Thoracic aorta (tissue), 2 donors: ENCODE data around the gene ADGRL3. TPM values are rescaled to one million over a fixed set of nuclear protein-coding genes. Genes with fewer than 3 reads are reported as not detected.

Experiments
- ATAC-seq: fragments of 150-250 bp; one replicate; pipeline ENCODE4 v1.8.0; 2017; ENCODE audit warnings: low read depth; ENCODE audit not compliant: insufficient number of reproducible peaks, low FRiP score
- DNase-seq: peaks from one replicate; pipeline ENCODE4 v3.0.0-alpha.2; 2020; ENCODE audit warnings: low spot score
- H3K27ac ChIP-seq, 2 donors: fragments of 200-600 bp; sonication (generic); 1 replicate in 1 of 2; 2 replicates in 1 of 2; pipeline ENCODE4 v1.5.1; 2016; ENCODE audit warnings: mild to moderate bottlenecking in 2 of 2, moderate library complexity in 2 of 2
- H3K27me3 ChIP-seq: fragments of 200-600 bp; sonication (generic); replicated peaks from 2 replicates; pipeline ENCODE4 v1.6.0; 2016; ENCODE audit warnings: mild to moderate bottlenecking; ENCODE audit not compliant: insufficient read depth
- H3K36me3 ChIP-seq: fragments of 200-600 bp; sonication (generic); one replicate; pipeline ENCODE4 v1.5.1; 2016
- H3K4me1 ChIP-seq, 2 donors: fragments of 200-600 bp; sonication (generic); 1 replicate in 1 of 2; 2 replicates in 1 of 2; pipeline versions ENCODE4 v1.5.1 to v1.6.0; 2016; ENCODE audit warnings: low read depth in 2 of 2, mild to moderate bottlenecking in 1 of 2; ENCODE audit not compliant: control insufficient read depth in 1 of 2
- H3K4me3 ChIP-seq: fragments of 200-600 bp; sonication (generic); 2 replicates; pipeline ENCODE4 v1.5.1; 2016; ENCODE audit warnings: mild to moderate bottlenecking
- H3K9me3 ChIP-seq: fragments of 200-600 bp; sonication (generic); 2 replicates; pipeline ENCODE4 v1.5.1; 2016
- total RNA-seq, 2 donors: library from RNA; depleted of rRNA; stranded (reverse); fragments of >200 nt; gene quantifications; one replicate each; pipeline versions ENCODE4 v1.1.0 to v1.2.3, GENCODE V29; 2016
- TF ChIP-seq, protein P1 (sequence below): fragments of 200-600 bp; sonication (generic); IDR thresholded peaks from one replicate; pipeline ENCODE4 v1.5.1; 2019; ENCODE audit warnings: antibody characterized with exemption

ADGRL3 gene
- total RNA-seq, 2 donors from 2014 or later: 17.5 to 18.1 TPM

- Histone ChIP-seq H3K4me3 (peak overlapping the region; percentile 48), H3K4me1 (no peaks in the 10 kb centered on the region), H3K36me3 (no peaks in the 10 kb centered on the region), H3K27ac (no peak overlapping the region), H3K27me3 (no peaks in the 10 kb centered on the region), H3K9me3 (no peaks in the 10 kb centered on the region)
- DNase-seq: no peak
- no peak for ATAC-seq
- TF ChIP-seq, protein P1, sequence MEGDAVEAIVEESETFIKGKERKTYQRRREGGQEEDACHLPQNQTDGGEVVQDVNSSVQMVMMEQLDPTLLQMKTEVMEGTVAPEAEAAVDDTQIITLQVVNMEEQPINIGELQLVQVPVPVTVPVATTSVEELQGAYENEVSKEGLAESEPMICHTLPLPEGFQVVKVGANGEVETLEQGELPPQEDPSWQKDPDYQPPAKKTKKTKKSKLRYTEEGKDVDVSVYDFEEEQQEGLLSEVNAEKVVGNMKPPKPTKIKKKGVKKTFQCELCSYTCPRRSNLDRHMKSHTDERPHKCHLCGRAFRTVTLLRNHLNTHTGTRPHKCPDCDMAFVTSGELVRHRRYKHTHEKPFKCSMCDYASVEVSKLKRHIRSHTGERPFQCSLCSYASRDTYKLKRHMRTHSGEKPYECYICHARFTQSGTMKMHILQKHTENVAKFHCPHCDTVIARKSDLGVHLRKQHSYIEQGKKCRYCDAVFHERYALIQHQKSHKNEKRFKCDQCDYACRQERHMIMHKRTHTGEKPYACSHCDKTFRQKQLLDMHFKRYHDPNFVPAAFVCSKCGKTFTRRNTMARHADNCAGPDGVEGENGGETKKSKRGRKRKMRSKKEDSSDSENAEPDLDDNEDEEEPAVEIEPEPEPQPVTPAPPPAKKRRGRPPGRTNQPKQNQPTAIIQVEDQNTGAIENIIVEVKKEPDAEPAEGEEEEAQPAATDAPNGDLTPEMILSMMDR: no peak
Measured at GRCh38 chr4:61532336-61533000, 332.3 kb downstream of the ADGRL3 start.

DNA sequence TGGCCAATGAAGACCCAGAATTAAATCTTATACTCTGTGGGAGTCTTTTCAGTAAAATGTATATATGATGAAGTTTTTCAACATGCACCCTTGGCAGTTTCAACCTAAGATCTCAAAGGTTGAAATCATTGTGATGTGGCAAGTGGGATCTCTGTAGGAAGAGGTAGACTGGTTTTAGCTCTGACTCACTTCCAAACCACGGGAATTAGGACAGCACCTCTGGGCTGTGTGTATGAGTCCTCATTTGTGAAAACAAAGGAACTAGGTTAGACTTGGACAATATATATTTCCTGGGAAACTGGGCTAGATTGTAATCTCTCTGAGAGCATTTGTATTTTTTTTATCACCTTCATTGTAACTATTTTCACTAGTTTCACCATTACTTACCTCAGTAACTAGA lies 333.0 kb downstream of the ADGRL3 start:
- H3K27me3 ChIP-seq: no peaks in the 10 kb centered on the region
- no peaks in the 10 kb centered on the region for H3K4me1 ChIP-seq
- H3K4me3 ChIP-seq: no peak overlapping the region
- H3K9me3 ChIP-seq: no peaks in the 10 kb centered on the region
- TF ChIP-seq, protein P1: no peak
- no peaks in the 10 kb centered on the region for H3K36me3 ChIP-seq
- DNase-seq: no peak
- no peak for ATAC-seq
- H3K27ac ChIP-seq: no peak overlapping the region

GRCh38 chr4:61540944-61541343 lies 340.8 kb downstream of the ADGRL3 start:
- TF ChIP-seq, protein P1: no peak
- H3K27me3 ChIP-seq: no peaks in the 10 kb centered on the region
- H3K27ac ChIP-seq: no peak overlapping the region
- no peak overlapping the region for H3K4me3 ChIP-seq
- ATAC-seq: no peak
- no peaks in the 10 kb centered on the region for H3K36me3 ChIP-seq
- no peak for DNase-seq
- no peaks in the 10 kb centered on the region for H3K9me3 ChIP-seq
- H3K4me1 ChIP-seq: no peaks in the 10 kb centered on the region

GRCh38 chr4:61541459-61541858 lies 341.3 kb downstream of the ADGRL3 start:
- H3K27ac ChIP-seq: no peak overlapping the region
- no peak overlapping the region for H3K4me3 ChIP-seq
- ATAC-seq: no peak
- H3K9me3 ChIP-seq: no peaks in the 10 kb centered on the region
- no peak for DNase-seq
- H3K36me3 ChIP-seq: no peaks in the 10 kb centered on the region
- no peaks in the 10 kb centered on the region for H3K27me3 ChIP-seq
- TF ChIP-seq, protein P1: no peak
- no peaks in the 10 kb centered on the region for H3K4me1 ChIP-seq

- Histone ChIP-seq H3K27ac (no peak overlapping the region), H3K4me1 (no peaks in the 10 kb centered on the region), H3K36me3 (no peaks in the 10 kb centered on the region), H3K4me3 (no peak overlapping the region), H3K27me3 (no peaks in the 10 kb centered on the region), H3K9me3 (no peaks in the 10 kb centered on the region)
- TF ChIP-seq, protein P1: no peak
- DNase-seq: no peak
- ATAC-seq: no peak
Measured at GRCh38 chr4:61543976-61544375, 343.9 kb downstream of the ADGRL3 start.
